Rectal smooth muscle tissue (tissue), 1 donor: ENCODE results near the gene CTCFL.
A peak's percentile ranks its signal among the peaks of the same experiment; 100 is the strongest.

Source experiments
- H3K27ac ChIP-seq: one replicate; pipeline ENCODE4 v1.7.0; 2013; ENCODE audit warnings: low read depth, low read length, inconsistent platforms
- H3K27me3 ChIP-seq: one replicate; pipeline ENCODE4 v1.7.0; 2013; ENCODE audit warnings: low read length; ENCODE audit not compliant: control insufficient read depth, insufficient read depth
- H3K36me3 ChIP-seq: one replicate; pipeline ENCODE4 v1.7.0; 2013; ENCODE audit warnings: low read length; ENCODE audit not compliant: control insufficient read depth, insufficient read depth
- H3K4me1 ChIP-seq: one replicate; pipeline ENCODE4 v1.7.0; 2013; ENCODE audit warnings: low read length; ENCODE audit not compliant: control insufficient read depth, insufficient read depth
- H3K4me3 ChIP-seq: one replicate; pipeline ENCODE4 v1.7.0; 2013; ENCODE audit warnings: low read length
- H3K9ac ChIP-seq: one replicate; pipeline ENCODE4 v1.7.0; 2013; ENCODE audit warnings: low read length

Gene CTCFL

GRCh38 chr20:57505979-57506378 is 19.0 kb downstream of the CTCFL start:
- Histone ChIP-seq H3K4me1 (no peaks in the 10 kb centered on the region), H3K36me3 (no peaks in the 10 kb centered on the region), H3K27ac (no peak overlapping the region), H3K4me3 (no peak overlapping the region), H3K9ac (no peak overlapping the region), H3K27me3 (no peaks in the 10 kb centered on the region)

- Histone ChIP-seq H3K4me3 (no peak overlapping the region), H3K27ac (no peak overlapping the region), H3K9ac (no peak overlapping the region), H3K4me1 (no peaks in the 10 kb centered on the region), H3K27me3 (no peaks in the 10 kb centered on the region), H3K36me3 (no peaks in the 10 kb centered on the region)
Observed at GRCh38 chr20:57504411-57504810, 20.5 kb downstream of the CTCFL start.

- no peaks in the 10 kb centered on the region for H3K36me3 ChIP-seq
- no peaks in the 10 kb centered on the region for H3K4me1 ChIP-seq
- no peak overlapping the region for H3K4me3 ChIP-seq
- H3K27me3 ChIP-seq = no peaks in the 10 kb centered on the region
- H3K27ac ChIP-seq = no peak overlapping the region
- H3K9ac ChIP-seq = no peak overlapping the region
Observed at GRCh38 chr20:57503035-57503658, 21.8 kb downstream of the CTCFL start.

GRCh38 chr20:57502336-57502700 is 22.6 kb downstream of the CTCFL start:
- no peaks in the 10 kb centered on the region for H3K36me3 ChIP-seq
- no peak overlapping the region for H3K9ac ChIP-seq
- H3K4me1 ChIP-seq = no peaks in the 10 kb centered on the region
- H3K27me3 ChIP-seq = no peaks in the 10 kb centered on the region
- no peak overlapping the region for H3K27ac ChIP-seq
- no peak overlapping the region for H3K4me3 ChIP-seq

GRCh38 chr20:57501461-57502335 is 23.2 kb downstream of the CTCFL start:
- H3K4me3 ChIP-seq = no peak overlapping the region
- no peaks in the 10 kb centered on the region for H3K36me3 ChIP-seq
- no peaks in the 10 kb centered on the region for H3K27me3 ChIP-seq

GRCh38 chr20:57500962-57501361 is 24.0 kb downstream of the CTCFL start:
- Histone ChIP-seq H3K27ac (no peak overlapping the region), H3K9ac (no peak overlapping the region)

More at GRCh38 chr20:57501461-57502335, 23.2 kb downstream of the CTCFL start:
- H3K27ac ChIP-seq = no peak overlapping the region
- no peaks in the 10 kb centered on the region for H3K4me1 ChIP-seq
- no peak overlapping the region for H3K9ac ChIP-seq

GRCh38 chr20:57500235-57500634 is 24.7 kb downstream of the CTCFL start:
- Histone ChIP-seq H3K27ac (no peak overlapping the region), H3K27me3 (no peaks in the 10 kb centered on the region), H3K9ac (no peak overlapping the region), H3K4me3 (no peak overlapping the region), H3K36me3 (no peaks in the 10 kb centered on the region), H3K4me1 (no peaks in the 10 kb centered on the region)

More at GRCh38 chr20:57500962-57501361, 24.0 kb downstream of the CTCFL start:
- H3K4me1 ChIP-seq = no peaks in the 10 kb centered on the region
- H3K36me3 ChIP-seq = no peaks in the 10 kb centered on the region
- H3K27me3 ChIP-seq = no peaks in the 10 kb centered on the region
- no peak overlapping the region for H3K4me3 ChIP-seq

GRCh38 chr20:57499676-57500075 is 25.3 kb downstream of the CTCFL start:
- Histone ChIP-seq H3K36me3 (no peaks in the 10 kb centered on the region), H3K27ac (no peak overlapping the region), H3K4me3 (no peak overlapping the region), H3K4me1 (peaks cover 4% of the 10 kb centered on the region), H3K9ac (no peak overlapping the region), H3K27me3 (no peaks in the 10 kb centered on the region)

GRCh38 chr20:57498425-57499400 is 26.2 kb downstream of the CTCFL start:
- no peaks in the 10 kb centered on the region for H3K36me3 ChIP-seq
- no peak overlapping the region for H3K27ac ChIP-seq
- no peak overlapping the region for H3K4me3 ChIP-seq
- no peaks in the 10 kb centered on the region for H3K27me3 ChIP-seq
- peaks cover 8% of the 10 kb centered on the region for H3K4me1 ChIP-seq
- no peak overlapping the region for H3K9ac ChIP-seq

- Histone ChIP-seq H3K4me3 (no peak overlapping the region), H3K27ac (no peak overlapping the region), H3K27me3 (no peaks in the 10 kb centered on the region), H3K36me3 (no peaks in the 10 kb centered on the region), H3K4me1 (peaks cover 8% of the 10 kb centered on the region), H3K9ac (no peak overlapping the region)
Observed at GRCh38 chr20:57496592-57496991, 28.3 kb downstream of the CTCFL start.

GRCh38 chr20:57495978-57496377 is 29.0 kb downstream of the CTCFL start:
- H3K4me3 ChIP-seq = no peak overlapping the region
- H3K27me3 ChIP-seq = no peaks in the 10 kb centered on the region
- H3K27ac ChIP-seq = no peak overlapping the region
- no peak overlapping the region for H3K9ac ChIP-seq
- H3K4me1 ChIP-seq = peaks cover 8% of the 10 kb centered on the region
- H3K36me3 ChIP-seq = no peaks in the 10 kb centered on the region

GRCh38 chr20:57493091-57493615 is 31.8 kb downstream of the CTCFL start:
- Histone ChIP-seq H3K27me3 (no peaks in the 10 kb centered on the region), H3K4me1 (peaks cover 8% of the 10 kb centered on the region), H3K36me3 (no peaks in the 10 kb centered on the region), H3K4me3 (no peak overlapping the region), H3K27ac (peak overlapping the region; percentile 45), H3K9ac (no peak overlapping the region)
